CD4-positive, CD25-positive, alpha-beta regulatory T cell (primary cell): Measurements from ENCODE around the gene TMEM47. TPM values are rescaled to one million over a fixed set of nuclear protein-coding genes. Genes with fewer than 3 reads are reported as not detected.

Experiments used
- ATAC-seq, 2 donors: fragments of 150-1000 bp; cut with Tn5 transposase; one replicate each; pipeline ENCODE4 v1.10.0; 2021; ENCODE audit warnings: low read depth in 2 of 2, moderate number of reproducible peaks in 2 of 2, moderate library complexity in 1 of 2
- DNase-seq, 3 donors: peaks; one replicate each; pipeline versions ENCODE4 v3.0.0 to v3.0.0-alpha.2; 2012 to 2022; ENCODE audit warnings: mixed read lengths in 1 of 3
- H3K27ac ChIP-seq: one replicate; pipeline ENCODE4 v1.7.0; 2013; ENCODE audit warnings: mild to moderate bottlenecking, low read length; ENCODE audit not compliant: insufficient read depth, poor library complexity, severe bottlenecking
- H3K27me3 ChIP-seq: one replicate; pipeline ENCODE4 v1.7.0; 2013; ENCODE audit warnings: low read length; ENCODE audit not compliant: control insufficient read depth, insufficient read depth
- H3K36me3 ChIP-seq: one replicate; pipeline ENCODE4 v1.7.0; 2013; ENCODE audit warnings: mild to moderate bottlenecking, low read length, moderate library complexity; ENCODE audit not compliant: control insufficient read depth, insufficient read depth
- H3K4me1 ChIP-seq: 2 replicates; pipeline ENCODE4 v1.7.0; 2013; ENCODE audit warnings: mild to moderate bottlenecking, low read length; ENCODE audit not compliant: insufficient read depth, control insufficient read depth, poor library complexity, severe bottlenecking
- H3K4me3 ChIP-seq: one replicate; pipeline ENCODE4 v1.7.0; 2013; ENCODE audit warnings: low read depth, mild to moderate bottlenecking, low read length, moderate library complexity
- H3K9me3 ChIP-seq, 2 experiments: 1 replicate in 1 of 2; 2 replicates in 1 of 2; pipeline ENCODE4 v1.7.0; 2013; ENCODE audit warnings: low read length in 2 of 2, mild to moderate bottlenecking in 1 of 2, moderate library complexity in 1 of 2; ENCODE audit not compliant: control insufficient read depth in 2 of 2
- H3K27ac Mint-ChIP-seq, 3 donors: one replicate each; pipeline ENCODE4 v1.8.0; 2020 to 2022; ENCODE audit warnings: mild to moderate bottlenecking in 3 of 3, mixed read lengths in 3 of 3, moderate library complexity in 2 of 3
- H3K27me3 Mint-ChIP-seq: one replicate; pipeline ENCODE4 v1.8.0; 2022; ENCODE audit warnings: mild to moderate bottlenecking, mixed read lengths
- H3K36me3 Mint-ChIP-seq: one replicate; pipeline ENCODE4 v1.8.0; 2020; ENCODE audit warnings: mixed read lengths
- H3K4me1 Mint-ChIP-seq, 4 donors: one replicate each; pipeline ENCODE4 v1.8.0; 2020 to 2022; ENCODE audit warnings: mixed read lengths in 4 of 4, mild to moderate bottlenecking in 1 of 4
- H3K4me3 Mint-ChIP-seq, 4 donors: one replicate each; pipeline ENCODE4 v1.8.0; 2020 to 2022; ENCODE audit warnings: mild to moderate bottlenecking in 4 of 4, mixed read lengths in 4 of 4, moderate library complexity in 3 of 4
- H3K9me3 Mint-ChIP-seq, 7 donors: one replicate each; pipeline ENCODE4 v1.8.0; 2020 to 2022; ENCODE audit warnings: mixed read lengths in 7 of 7, mild to moderate bottlenecking in 3 of 7, moderate library complexity in 2 of 7
- polyA plus RNA-seq, 4 donors: library from polyadenylated mRNA; unstranded; fragments of 300-500 nt; fragmentation: Illumina TruSeq; gene quantifications; one replicate each; pipeline ENCODE4 v1.2.3, GENCODE V29; 2021
- total RNA-seq: library from RNA; stranded (reverse); gene quantifications from one replicate; pipeline ENCODE4 v1.2.3, GENCODE V29; 2022

The TMEM47 gene
- total and polyA plus RNA-seq, 5 donors from 2014 or later = not detected

- no peak overlapping the region for H3K4me3 ChIP-seq
- no peaks in the 10 kb centered on the region for H3K4me1 ChIP-seq
- no peaks in the 10 kb centered on the region for H3K27me3 ChIP-seq
- DNase-seq (no peak), ATAC-seq (no peak)
- H3K4me1 Mint-ChIP-seq = no peaks in the 10 kb centered on the region
- H3K4me3 Mint-ChIP-seq = no peak overlapping the region
- H3K9me3 ChIP-seq = no peaks in the 10 kb centered on the region
- H3K9me3 Mint-ChIP-seq = peaks cover 0 to 10% (median 0%) of the 10 kb centered on the region in 7 donors
- no peaks in the 10 kb centered on the region for H3K36me3 ChIP-seq
- H3K27ac Mint-ChIP-seq = no peak overlapping the region
- H3K27ac ChIP-seq = no peak overlapping the region
- H3K27me3 Mint-ChIP-seq = peaks cover 11% of the 10 kb centered on the region
- no peaks in the 10 kb centered on the region for H3K36me3 Mint-ChIP-seq
Observed at GRCh38 chrX:34654696-34655490, 2.2 kb downstream of the TMEM47 start.

GRCh38 chrX:34653811-34654210 is 3.3 kb downstream of the TMEM47 start:
- H3K4me3 ChIP-seq = no peak overlapping the region
- ATAC-seq (no peak), DNase-seq (no peak)
- H3K27me3 ChIP-seq = no peaks in the 10 kb centered on the region
- H3K27me3 Mint-ChIP-seq = peaks cover 11% of the 10 kb centered on the region
- no peak overlapping the region for H3K4me3 Mint-ChIP-seq
- no peaks in the 10 kb centered on the region for H3K9me3 ChIP-seq
- no peaks in the 10 kb centered on the region for H3K4me1 ChIP-seq
- no peak overlapping the region for H3K27ac ChIP-seq
- no peak overlapping the region for H3K27ac Mint-ChIP-seq
- H3K36me3 ChIP-seq = no peaks in the 10 kb centered on the region
- peaks cover 0 to 10% (median 1%) of the 10 kb centered on the region in 7 donors for H3K9me3 Mint-ChIP-seq
- no peaks in the 10 kb centered on the region for H3K36me3 Mint-ChIP-seq
- H3K4me1 Mint-ChIP-seq = no peaks in the 10 kb centered on the region

GRCh38 chrX:34642849-34643248 is 14.2 kb downstream of the TMEM47 start:
- Histone ChIP-seq H3K27me3 (no peaks in the 10 kb centered on the region), H3K4me3 (no peak overlapping the region), H3K4me1 (no peaks in the 10 kb centered on the region), H3K27ac (no peak overlapping the region), H3K9me3 (no peaks in the 10 kb centered on the region), H3K36me3 (no peaks in the 10 kb centered on the region)
- Mint-ChIP-seq H3K27ac (no peak overlapping the region), H3K9me3 (peaks cover 0 to 6% (median 0%) of the 10 kb centered on the region in 7 donors), H3K27me3 (no peaks in the 10 kb centered on the region), H3K4me1 (no peaks in the 10 kb centered on the region), H3K4me3 (no peak overlapping the region), H3K36me3 (no peaks in the 10 kb centered on the region)
- DNase-seq = no peak
- ATAC-seq = no peak

- DNase-seq = peak in 1 of 3 donors; percentile 9
- H3K9me3 ChIP-seq = no peaks in the 10 kb centered on the region
- no peaks in the 10 kb centered on the region for H3K4me1 ChIP-seq
- no peak for ATAC-seq
- Mint-ChIP-seq H3K4me3 (no peak overlapping the region), H3K36me3 (no peaks in the 10 kb centered on the region), H3K27me3 (no peaks in the 10 kb centered on the region), H3K4me1 (no peaks in the 10 kb centered on the region), H3K27ac (no peak overlapping the region), H3K9me3 (peaks cover 0 to 5% (median 0%) of the 10 kb centered on the region in 7 donors)
- H3K27ac ChIP-seq = no peak overlapping the region
- H3K27me3 ChIP-seq = no peaks in the 10 kb centered on the region
- no peak overlapping the region for H3K4me3 ChIP-seq
- H3K36me3 ChIP-seq = no peaks in the 10 kb centered on the region
Observed at GRCh38 chrX:34638116-34638515, 19.0 kb downstream of the TMEM47 start.

- DNase-seq = no peak
- Mint-ChIP-seq H3K4me3 (no peak overlapping the region), H3K9me3 (peaks cover 0 to 4% (median 0%) of the 10 kb centered on the region in 7 donors), H3K36me3 (no peaks in the 10 kb centered on the region), H3K27ac (no peak overlapping the region), H3K4me1 (no peaks in the 10 kb centered on the region), H3K27me3 (no peaks in the 10 kb centered on the region)
- no peaks in the 10 kb centered on the region for H3K9me3 ChIP-seq
- H3K36me3 ChIP-seq = no peaks in the 10 kb centered on the region
- no peak for ATAC-seq
- H3K27ac ChIP-seq = no peak overlapping the region
- no peaks in the 10 kb centered on the region for H3K27me3 ChIP-seq
- no peaks in the 10 kb centered on the region for H3K4me1 ChIP-seq
- H3K4me3 ChIP-seq = no peak overlapping the region
Observed at GRCh38 chrX:34634349-34634748, 22.7 kb downstream of the TMEM47 start.

- H3K27me3 ChIP-seq = no peaks in the 10 kb centered on the region
- Mint-ChIP-seq H3K9me3 (peaks cover 0 to 4% (median 0%) of the 10 kb centered on the region in 7 donors), H3K4me1 (no peaks in the 10 kb centered on the region), H3K4me3 (no peak overlapping the region), H3K27ac (no peak overlapping the region), H3K27me3 (no peaks in the 10 kb centered on the region), H3K36me3 (no peaks in the 10 kb centered on the region)
- ATAC-seq (no peak), DNase-seq (no peak)
- no peaks in the 10 kb centered on the region for H3K9me3 ChIP-seq
- no peak overlapping the region for H3K27ac ChIP-seq
- no peak overlapping the region for H3K4me3 ChIP-seq
- H3K4me1 ChIP-seq = no peaks in the 10 kb centered on the region
- H3K36me3 ChIP-seq = no peaks in the 10 kb centered on the region
Observed at GRCh38 chrX:34632384-34632783, 24.7 kb downstream of the TMEM47 start.

GRCh38 chrX:34631479-34632220 is 25.4 kb downstream of the TMEM47 start:
- ATAC-seq (no peak), DNase-seq (no peak)
- Mint-ChIP-seq H3K36me3 (no peaks in the 10 kb centered on the region), H3K4me1 (no peaks in the 10 kb centered on the region), H3K4me3 (no peak overlapping the region), H3K9me3 (peaks cover 0 to 4% (median 0%) of the 10 kb centered on the region in 7 donors), H3K27me3 (no peaks in the 10 kb centered on the region), H3K27ac (no peak overlapping the region)
- no peaks in the 10 kb centered on the region for H3K4me1 ChIP-seq
- H3K9me3 ChIP-seq = no peaks in the 10 kb centered on the region
- H3K4me3 ChIP-seq = no peak overlapping the region
- no peaks in the 10 kb centered on the region for H3K27me3 ChIP-seq
- no peak overlapping the region for H3K27ac ChIP-seq
- H3K36me3 ChIP-seq = no peaks in the 10 kb centered on the region
